SK-N-SH treated with all-trans-retinoic acid at 6 μM for 48 hours (cell line): ENCODE results near the gene PANK3.
"Not testable (repeated sequence)": the region's sequence is repeated elsewhere in the genome, so short reads cannot be mapped to it uniquely, and the experiment has no call there.

Experiments used
- ATAC-seq: fragments of 200-7000 bp; cut with Tn5 transposase; 3 replicates; pipeline ENCODE4 v1.9.1; 2020; ENCODE audit warnings: mild to moderate bottlenecking, moderate library complexity
- ARNTL ChIP-seq: fragments of 450-650 bp; formaldehyde crosslinking; IDR thresholded peaks from 2 replicates; pipeline ENCODE4 v1.5.0; 2020; ENCODE audit warnings: low read depth, mild to moderate bottlenecking, moderate library complexity, borderline replicate concordance
- BACH2 ChIP-seq: fragments of 250-450 bp; sonication (Bioruptor Pico); IDR thresholded peaks from 2 replicates; pipeline ENCODE4 v1.9.0; 2021; ENCODE audit warnings: mild to moderate bottlenecking, borderline replicate concordance
- CSDC2 ChIP-seq: fragments of 250-450 bp; sonication (Bioruptor Pico); IDR thresholded peaks from 2 replicates; pipeline ENCODE4 v1.5.0; 2020; ENCODE audit warnings: mild to moderate bottlenecking, moderate library complexity
- CSRNP3 ChIP-seq: fragments of 250-450 bp; sonication (Bioruptor Pico); IDR thresholded peaks from 2 replicates; pipeline ENCODE4 v1.5.1; 2021; ENCODE audit warnings: mild to moderate bottlenecking, moderate library complexity
- ESRRG ChIP-seq: fragments of 250-450 bp; sonication (Bioruptor Pico); IDR thresholded peaks from 2 replicates; pipeline ENCODE4 v1.6.1; 2021; ENCODE audit warnings: mild to moderate bottlenecking
- ISL1 ChIP-seq: fragments of 250-450 bp; sonication (Bioruptor Pico); IDR thresholded peaks from 2 replicates; pipeline ENCODE4 v2.1.2; 2022; ENCODE audit warnings: mild to moderate bottlenecking, moderate library complexity
- PATZ1 ChIP-seq: fragments of 250-450 bp; sonication (Bioruptor Pico); IDR thresholded peaks from 2 replicates; pipeline ENCODE4 v1.8.0; 2020; ENCODE audit warnings: mild to moderate bottlenecking, moderate library complexity, borderline replicate concordance
- PPARA ChIP-seq: fragments of 250-450 bp; sonication (Bioruptor Pico); IDR thresholded peaks from 2 replicates; pipeline ENCODE4 v1.5.0; 2020; ENCODE audit warnings: mild to moderate bottlenecking, borderline replicate concordance
- RARB ChIP-seq: fragments of 250-450 bp; sonication (Bioruptor Pico); IDR thresholded peaks from 2 replicates; pipeline ENCODE4 v1.8.0; 2021; ENCODE audit warnings: mild to moderate bottlenecking, moderate library complexity
- SNAI2 ChIP-seq: fragments of 250-450 bp; sonication (Bioruptor Pico); IDR thresholded peaks from 2 replicates; pipeline ENCODE4 v1.5.0; 2020; ENCODE audit warnings: mild to moderate bottlenecking, moderate library complexity
- TCF4 ChIP-seq: fragments of 250-450 bp; sonication (Bioruptor Pico); IDR thresholded peaks from 2 replicates; pipeline ENCODE4 v1.8.0; 2021; ENCODE audit warnings: mild to moderate bottlenecking, moderate library complexity, borderline replicate concordance
- TOX ChIP-seq: fragments of 250-450 bp; sonication (Bioruptor Pico); IDR thresholded peaks from 2 replicates; pipeline ENCODE4 v1.8.0; 2021; ENCODE audit warnings: mild to moderate bottlenecking, moderate library complexity, borderline replicate concordance
- TSHZ2 ChIP-seq: fragments of 250-450 bp; sonication (Bioruptor Pico); IDR thresholded peaks from 2 replicates; pipeline ENCODE4 v1.5.0; 2020; ENCODE audit warnings: mild to moderate bottlenecking, moderate library complexity
- ZC3H10 ChIP-seq: fragments of 250-450 bp; sonication (Bioruptor Pico); IDR thresholded peaks from 2 replicates; pipeline ENCODE4 v1.5.1; 2021; ENCODE audit warnings: mild to moderate bottlenecking, moderate library complexity
- ZFP3 ChIP-seq: fragments of 250-450 bp; sonication (Bioruptor Pico); IDR thresholded peaks from 2 replicates; pipeline ENCODE4 v1.5.0; 2020; ENCODE audit warnings: mild to moderate bottlenecking, moderate library complexity
- ZFP30 ChIP-seq: fragments of 450-650 bp; formaldehyde crosslinking; IDR thresholded peaks from 2 replicates; pipeline ENCODE4 v1.5.0; 2022; ENCODE audit warnings: mild to moderate bottlenecking, moderate library complexity
- ZNF565 ChIP-seq: fragments of 450-650 bp; formaldehyde crosslinking; conservative IDR thresholded peaks from 2 replicates; pipeline ENCODE4 v1.5.0; 2020; ENCODE audit warnings: low read depth, mild to moderate bottlenecking, moderate library complexity
- ZNF70 ChIP-seq: fragments of 450-650 bp; formaldehyde crosslinking; IDR thresholded peaks from 2 replicates; pipeline ENCODE4 v1.5.0; 2020; ENCODE audit warnings: mild to moderate bottlenecking, moderate library complexity

PANK3 gene

GRCh38 chr5:168583742-168584482, 4.7 kb upstream of the PANK3 start (continued):
- TF ChIP-seq PATZ1 (CRISPR knock-in tag) (no peak), ZFP3 (CRISPR knock-in tag) (no peak), ZNF565 (no peak)

GRCh38 chr5:168580814-168581469, 1.8 kb upstream of the PANK3 start:
- not testable (repeated sequence) for ATAC-seq

- no peak for ATAC-seq
Measured at GRCh38 chr5:168580227-168580508, 1.0 kb upstream of the PANK3 start.

GRCh38 chr5:168579488-168580226, 489 bp upstream of the PANK3 start:
- ATAC-seq, result peak; percentile 97
- TF ChIP-seq ZC3H10 (CRISPR knock-in tag), result 0 out of 2 replicates have a peak, but pooled peaks have one; percentile 25
- 0 out of 2 replicates have a peak, but pooled peaks have one; percentile 30 for TF ChIP-seq SNAI2 (CRISPR knock-in tag)
- no peak for TF ChIP-seq CSRNP3 (CRISPR knock-in tag)
- TF ChIP-seq TSHZ2 (CRISPR knock-in tag), result 0 out of 2 replicates have a peak, but pooled peaks have one; percentile 3
- TF ChIP-seq PATZ1 (CRISPR knock-in tag), result peak; percentile 55; the same call in 1 of the 2 replicates

More at GRCh38 chr5:168580227-168580508, 1.0 kb upstream of the PANK3 start:
- no peak for TF ChIP-seq ZFP30 (CRISPR knock-in tag)

GRCh38 chr5:168578006-168578405, 1.2 kb downstream of the PANK3 start:
- no peak for ATAC-seq
- TF ChIP-seq RARB (CRISPR knock-in tag), result no peak

- ATAC-seq, result no peak
- TF ChIP-seq CSDC2, result no peak
- TF ChIP-seq TOX (CRISPR knock-in tag), result no peak
- TF ChIP-seq PPARA (CRISPR knock-in tag), result no peak
- no peak for TF ChIP-seq ZNF70 (CRISPR knock-in tag)
- TF ChIP-seq ARNTL, result no peak
- TF ChIP-seq TCF4 (CRISPR knock-in tag), result no peak
- no peak for TF ChIP-seq ISL1 (CRISPR knock-in tag)
- TF ChIP-seq TSHZ2 (CRISPR knock-in tag), result no peak
- TF ChIP-seq ESRRG (CRISPR knock-in tag), result no peak
- TF ChIP-seq BACH2, result no peak
- TF ChIP-seq ZNF565, result no peak
- no peak for TF ChIP-seq ZFP30 (CRISPR knock-in tag)
Measured at GRCh38 chr5:168575391-168576372, 3.5 kb downstream of the PANK3 start.
